Measurements from ENCODE around the gene TSC22D2.
A peak's percentile ranks its signal among the peaks of the same experiment; 100 is the strongest.

Gene TSC22D2

DNA sequence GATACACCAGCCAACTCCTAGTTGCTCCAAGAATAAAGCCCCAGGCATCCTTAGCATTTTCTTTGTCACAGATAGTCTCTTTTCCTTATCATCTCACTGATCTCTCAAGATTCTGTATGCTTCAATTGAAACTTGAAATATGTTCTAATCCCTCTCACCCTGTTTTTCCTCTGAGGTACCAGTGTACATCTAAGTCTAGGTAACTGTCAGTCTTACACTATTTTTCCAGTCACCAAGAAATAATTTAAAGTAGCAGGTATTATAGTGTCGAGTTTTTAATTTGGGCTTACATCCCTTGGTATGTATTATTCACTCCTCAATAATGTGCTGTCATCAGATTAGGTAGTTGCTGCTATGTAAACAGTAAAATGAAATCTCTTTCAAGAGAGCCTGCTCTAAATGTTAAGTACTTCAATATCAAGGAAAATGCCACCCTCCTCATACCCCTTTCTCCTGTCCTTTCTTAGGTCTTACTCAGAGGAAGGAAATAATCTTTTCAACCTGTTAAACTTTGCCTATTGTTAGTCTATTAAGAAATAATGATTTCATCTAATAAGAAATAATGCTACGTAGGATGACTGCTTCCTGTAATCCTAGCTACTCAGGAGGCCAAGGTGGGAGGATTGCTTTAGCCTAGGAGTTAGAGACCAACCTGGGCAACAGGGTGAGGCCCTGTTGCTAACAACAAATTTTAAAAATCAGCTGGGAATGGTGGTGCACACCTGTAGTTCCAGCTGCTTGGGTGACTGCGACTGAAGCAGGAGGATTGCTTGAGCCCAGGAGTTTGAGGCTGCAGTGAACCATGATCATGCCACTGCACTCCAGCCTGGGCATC lies 39.8 kb downstream of the TSC22D2 start:
- TF ChIP-seq ZNF8 (CRISPR knock-in tag; IDR thresholded peaks at IDR 0.05) (no peak), CSDC2 (CRISPR knock-in tag; IDR thresholded peaks at IDR 0.05) (no peak), ZNF70 (CRISPR knock-in tag; IDR thresholded peaks at IDR 0.05) (no peak), PPARA (CRISPR knock-in tag; IDR thresholded peaks at IDR 0.05; ENCODE audit: borderline replicate concordance) (no peak), ZFP3 (CRISPR knock-in tag; IDR thresholded peaks at IDR 0.05) (no peak), OSR1 (CRISPR knock-in tag; IDR thresholded peaks at IDR 0.05) (no peak), TCF4 (CRISPR knock-in tag; IDR thresholded peaks at IDR 0.05; ENCODE audit: borderline replicate concordance) (no peak)
- peak; percentile 33 for ATAC-seq

DNA sequence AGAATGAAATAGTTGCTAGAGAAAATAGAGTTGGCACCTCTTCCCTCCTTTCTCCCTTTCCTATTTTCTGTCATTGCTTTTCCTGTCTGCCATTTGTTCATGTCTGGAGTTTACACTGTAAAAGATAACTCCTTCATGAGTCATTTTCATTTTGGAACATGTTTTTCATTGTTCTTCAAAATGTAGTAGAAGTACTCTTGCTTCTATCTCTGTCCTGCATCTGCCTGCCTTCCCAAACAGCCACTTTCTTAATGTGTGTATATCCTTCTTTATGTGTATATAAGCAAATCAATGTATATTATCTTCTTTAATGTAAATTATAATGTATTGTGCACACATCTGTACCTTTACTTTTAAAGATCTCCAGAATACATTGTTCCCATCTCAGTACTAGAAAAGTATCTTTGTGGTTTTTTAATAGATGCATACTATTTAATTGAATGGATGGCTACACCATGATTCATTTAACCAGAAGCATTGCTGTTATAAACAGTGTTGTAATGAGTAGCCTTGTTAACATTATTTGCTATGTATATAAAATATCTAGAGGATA lies 41.1 kb downstream of the TSC22D2 start:
- TF ChIP-seq ZFP3 (CRISPR knock-in tag; IDR thresholded peaks at IDR 0.05), result no peak
- TF ChIP-seq, protein P1, sequence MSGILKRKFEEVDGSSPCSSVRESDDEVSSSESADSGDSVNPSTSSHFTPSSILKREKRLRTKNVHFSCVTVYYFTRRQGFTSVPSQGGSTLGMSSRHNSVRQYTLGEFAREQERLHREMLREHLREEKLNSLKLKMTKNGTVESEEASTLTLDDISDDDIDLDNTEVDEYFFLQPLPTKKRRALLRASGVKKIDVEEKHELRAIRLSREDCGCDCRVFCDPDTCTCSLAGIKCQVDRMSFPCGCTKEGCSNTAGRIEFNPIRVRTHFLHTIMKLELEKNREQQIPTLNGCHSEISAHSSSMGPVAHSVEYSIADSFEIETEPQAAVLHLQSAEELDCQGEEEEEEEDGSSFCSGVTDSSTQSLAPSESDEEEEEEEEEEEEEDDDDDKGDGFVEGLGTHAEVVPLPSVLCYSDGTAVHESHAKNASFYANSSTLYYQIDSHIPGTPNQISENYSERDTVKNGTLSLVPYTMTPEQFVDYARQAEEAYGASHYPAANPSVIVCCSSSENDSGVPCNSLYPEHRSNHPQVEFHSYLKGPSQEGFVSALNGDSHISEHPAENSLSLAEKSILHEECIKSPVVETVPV (CRISPR knock-in tag; IDR thresholded peaks at IDR 0.05), result no peak
- TF ChIP-seq PPARA (CRISPR knock-in tag; IDR thresholded peaks at IDR 0.05; ENCODE audit: borderline replicate concordance), result no peak
- TF ChIP-seq ISL1 (CRISPR knock-in tag; IDR thresholded peaks at IDR 0.05), result peak; percentile 47
- peak; percentile 82 for ATAC-seq

DNA sequence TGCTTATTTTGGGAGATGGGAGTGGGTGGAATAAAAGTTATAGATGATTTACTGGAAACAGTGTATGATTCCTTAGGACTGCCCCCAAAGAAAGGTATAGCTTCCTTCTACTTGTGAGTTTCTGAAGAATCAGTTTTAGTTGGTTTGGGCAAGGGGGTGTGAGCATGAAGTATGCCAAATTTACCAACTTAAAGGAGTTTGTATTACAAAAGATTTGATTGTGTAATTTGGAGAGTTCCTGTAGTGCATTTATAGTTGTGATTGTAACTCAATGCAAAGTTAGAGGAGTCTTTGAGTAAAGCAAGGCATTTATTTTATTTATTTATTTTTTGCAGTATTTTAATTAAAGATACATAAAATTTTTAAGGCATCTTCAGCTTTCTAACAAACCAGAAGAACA lies 42.8 kb downstream of the TSC22D2 start:
- no peak for ATAC-seq
- TF ChIP-seq BACH2 (CRISPR knock-in tag; IDR thresholded peaks at IDR 0.05; ENCODE audit: borderline replicate concordance), result no peak
- TF ChIP-seq ISL1 (CRISPR knock-in tag; IDR thresholded peaks at IDR 0.05), result no peak
- TF ChIP-seq, protein P2, sequence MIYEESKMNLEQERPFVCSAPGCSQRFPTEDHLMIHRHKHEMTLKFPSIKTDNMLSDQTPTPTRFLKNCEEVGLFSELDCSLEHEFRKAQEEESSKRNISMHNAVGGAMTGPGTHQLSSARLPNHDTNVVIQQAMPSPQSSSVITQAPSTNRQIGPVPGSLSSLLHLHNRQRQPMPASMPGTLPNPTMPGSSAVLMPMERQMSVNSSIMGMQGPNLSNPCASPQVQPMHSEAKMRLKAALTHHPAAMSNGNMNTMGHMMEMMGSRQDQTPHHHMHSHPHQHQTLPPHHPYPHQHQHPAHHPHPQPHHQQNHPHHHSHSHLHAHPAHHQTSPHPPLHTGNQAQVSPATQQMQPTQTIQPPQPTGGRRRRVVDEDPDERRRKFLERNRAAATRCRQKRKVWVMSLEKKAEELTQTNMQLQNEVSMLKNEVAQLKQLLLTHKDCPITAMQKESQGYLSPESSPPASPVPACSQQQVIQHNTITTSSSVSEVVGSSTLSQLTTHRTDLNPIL (CRISPR knock-in tag; IDR thresholded peaks at IDR 0.05; ENCODE audit: low read depth), result no peak
- TF ChIP-seq, protein P3, sequence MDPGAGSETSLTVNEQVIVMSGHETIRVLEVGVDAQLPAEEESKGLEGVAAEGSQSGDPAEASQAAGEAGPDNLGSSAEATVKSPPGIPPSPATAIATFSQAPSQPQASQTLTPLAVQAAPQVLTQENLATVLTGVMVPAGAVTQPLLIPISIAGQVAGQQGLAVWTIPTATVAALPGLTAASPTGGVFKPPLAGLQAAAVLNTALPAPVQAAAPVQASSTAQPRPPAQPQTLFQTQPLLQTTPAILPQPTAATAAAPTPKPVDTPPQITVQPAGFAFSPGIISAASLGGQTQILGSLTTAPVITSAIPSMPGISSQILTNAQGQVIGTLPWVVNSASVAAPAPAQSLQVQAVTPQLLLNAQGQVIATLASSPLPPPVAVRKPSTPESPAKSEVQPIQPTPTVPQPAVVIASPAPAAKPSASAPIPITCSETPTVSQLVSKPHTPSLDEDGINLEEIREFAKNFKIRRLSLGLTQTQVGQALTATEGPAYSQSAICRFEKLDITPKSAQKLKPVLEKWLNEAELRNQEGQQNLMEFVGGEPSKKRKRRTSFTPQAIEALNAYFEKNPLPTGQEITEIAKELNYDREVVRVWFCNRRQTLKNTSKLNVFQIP (CRISPR knock-in tag; IDR thresholded peaks at IDR 0.05; ENCODE audit: borderline replicate concordance, low read depth), result no peak
- TF ChIP-seq ZNF70 (CRISPR knock-in tag; IDR thresholded peaks at IDR 0.05), result no peak
- TF ChIP-seq ZC3H10 (CRISPR knock-in tag; IDR thresholded peaks at IDR 0.05), result no peak
- TF ChIP-seq, protein P1 (CRISPR knock-in tag; IDR thresholded peaks at IDR 0.05), result no peak
- TF ChIP-seq CSDC2 (CRISPR knock-in tag; IDR thresholded peaks at IDR 0.05), result no peak
- TF ChIP-seq ARNTL (CRISPR knock-in tag; IDR thresholded peaks at IDR 0.05; ENCODE audit: borderline replicate concordance, low read depth), result no peak
- no peak for TF ChIP-seq PPARA (CRISPR knock-in tag; IDR thresholded peaks at IDR 0.05; ENCODE audit: borderline replicate concordance)
- no peak for TF ChIP-seq ZNF8 (CRISPR knock-in tag; IDR thresholded peaks at IDR 0.05)
- no peak for TF ChIP-seq TCF4 (CRISPR knock-in tag; IDR thresholded peaks at IDR 0.05; ENCODE audit: borderline replicate concordance)
- TF ChIP-seq RARB (CRISPR knock-in tag; IDR thresholded peaks at IDR 0.05), result no peak
- TF ChIP-seq ZFP3 (CRISPR knock-in tag; IDR thresholded peaks at IDR 0.05), result no peak
- TF ChIP-seq ZNF565 (CRISPR knock-in tag; conservative IDR thresholded peaks at IDR 0.05; ENCODE audit: low read depth), result no peak

DNA sequence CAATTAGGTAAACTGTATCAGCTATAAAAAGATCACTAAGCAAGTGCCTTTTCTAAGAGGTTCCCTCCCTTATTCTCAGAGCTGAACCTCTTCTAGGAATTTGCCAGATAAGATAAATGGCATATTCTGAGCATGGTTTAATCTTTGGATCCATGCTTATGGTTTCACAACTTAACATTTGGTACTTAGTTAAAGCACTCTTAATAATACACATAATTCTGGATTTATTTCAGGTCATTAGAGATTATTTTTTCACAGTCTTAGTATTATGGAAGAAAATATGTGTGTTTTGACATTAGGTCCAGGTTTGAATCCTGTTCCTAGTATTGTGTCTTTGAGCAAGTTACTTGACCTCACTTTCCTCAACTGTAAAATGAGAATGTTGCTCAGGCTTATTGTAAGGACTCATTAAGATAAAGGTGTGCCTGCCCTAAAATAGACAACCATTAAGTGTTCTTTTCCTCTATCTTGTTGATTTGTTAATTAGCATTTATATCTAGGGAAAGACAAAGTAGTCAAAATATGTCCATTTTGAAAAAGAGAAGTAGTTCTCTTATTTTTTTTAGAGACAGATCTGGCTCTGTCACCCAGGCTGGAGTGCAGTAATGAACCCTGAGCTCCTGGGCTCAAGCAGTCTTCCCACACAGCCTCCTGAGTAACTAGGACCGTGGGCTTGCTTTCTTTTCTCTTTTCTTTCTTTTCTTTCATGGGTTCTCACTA lies 43.4 kb downstream of the TSC22D2 start:
- no peak for ATAC-seq
- no peak for TF ChIP-seq OSR1 (CRISPR knock-in tag; IDR thresholded peaks at IDR 0.05)
- no peak for TF ChIP-seq ZFP3 (CRISPR knock-in tag; IDR thresholded peaks at IDR 0.05)
- TF ChIP-seq, protein P1 (CRISPR knock-in tag; IDR thresholded peaks at IDR 0.05), result no peak
- TF ChIP-seq, protein P2 (CRISPR knock-in tag; IDR thresholded peaks at IDR 0.05; ENCODE audit: low read depth), result no peak
- TF ChIP-seq ARNTL (CRISPR knock-in tag; IDR thresholded peaks at IDR 0.05; ENCODE audit: borderline replicate concordance, low read depth), result no peak
- no peak for TF ChIP-seq GLIS3 (CRISPR knock-in tag; IDR thresholded peaks at IDR 0.05)
- TF ChIP-seq ZNF565 (CRISPR knock-in tag; conservative IDR thresholded peaks at IDR 0.05; ENCODE audit: low read depth), result no peak
- TF ChIP-seq BACH2 (CRISPR knock-in tag; IDR thresholded peaks at IDR 0.05; ENCODE audit: borderline replicate concordance), result no peak
- TF ChIP-seq ESRRG (CRISPR knock-in tag; IDR thresholded peaks at IDR 0.05), result no peak
- no peak for TF ChIP-seq TCF4 (CRISPR knock-in tag; IDR thresholded peaks at IDR 0.05; ENCODE audit: borderline replicate concordance)
- TF ChIP-seq PPARA (CRISPR knock-in tag; IDR thresholded peaks at IDR 0.05; ENCODE audit: borderline replicate concordance), result no peak
- TF ChIP-seq RARB (CRISPR knock-in tag; IDR thresholded peaks at IDR 0.05), result no peak
- TF ChIP-seq, protein P4, sequence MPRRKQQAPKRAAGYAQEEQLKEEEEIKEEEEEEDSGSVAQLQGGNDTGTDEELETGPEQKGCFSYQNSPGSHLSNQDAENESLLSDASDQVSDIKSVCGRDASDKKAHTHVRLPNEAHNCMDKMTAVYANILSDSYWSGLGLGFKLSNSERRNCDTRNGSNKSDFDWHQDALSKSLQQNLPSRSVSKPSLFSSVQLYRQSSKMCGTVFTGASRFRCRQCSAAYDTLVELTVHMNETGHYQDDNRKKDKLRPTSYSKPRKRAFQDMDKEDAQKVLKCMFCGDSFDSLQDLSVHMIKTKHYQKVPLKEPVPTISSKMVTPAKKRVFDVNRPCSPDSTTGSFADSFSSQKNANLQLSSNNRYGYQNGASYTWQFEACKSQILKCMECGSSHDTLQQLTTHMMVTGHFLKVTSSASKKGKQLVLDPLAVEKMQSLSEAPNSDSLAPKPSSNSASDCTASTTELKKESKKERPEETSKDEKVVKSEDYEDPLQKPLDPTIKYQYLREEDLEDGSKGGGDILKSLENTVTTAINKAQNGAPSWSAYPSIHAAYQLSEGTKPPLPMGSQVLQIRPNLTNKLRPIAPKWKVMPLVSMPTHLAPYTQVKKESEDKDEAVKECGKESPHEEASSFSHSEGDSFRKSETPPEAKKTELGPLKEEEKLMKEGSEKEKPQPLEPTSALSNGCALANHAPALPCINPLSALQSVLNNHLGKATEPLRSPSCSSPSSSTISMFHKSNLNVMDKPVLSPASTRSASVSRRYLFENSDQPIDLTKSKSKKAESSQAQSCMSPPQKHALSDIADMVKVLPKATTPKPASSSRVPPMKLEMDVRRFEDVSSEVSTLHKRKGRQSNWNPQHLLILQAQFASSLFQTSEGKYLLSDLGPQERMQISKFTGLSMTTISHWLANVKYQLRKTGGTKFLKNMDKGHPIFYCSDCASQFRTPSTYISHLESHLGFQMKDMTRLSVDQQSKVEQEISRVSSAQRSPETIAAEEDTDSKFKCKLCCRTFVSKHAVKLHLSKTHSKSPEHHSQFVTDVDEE (CRISPR knock-in tag; IDR thresholded peaks at IDR 0.05), result no peak
- TF ChIP-seq ZNF8 (CRISPR knock-in tag; IDR thresholded peaks at IDR 0.05), result no peak
